ENCODE results near the gene LRRC28. TPM values are rescaled to one million over a fixed set of nuclear protein-coding genes. Genes with fewer than 3 reads are reported as not detected.
"Not testable (repeated sequence)": the region's sequence is repeated elsewhere in the genome, so short reads cannot be mapped to it uniquely, and the experiment has no call there.

The LRRC28 gene
- total RNA-seq, 1 experiment from 2014 or later, result 21.4 TPM

GRCh38 chr15:99232740-99233139 is 18.5 kb upstream of the LRRC28 start:
- intact Hi-C loops (cut with micrococcal nuclease), result no loop called here
- Histone ChIP-seq H3K36me3 (ENCODE audit: control insufficient read depth in 1 of 2, insufficient read depth in 2 of 2, low read length in 2 of 2) (no peaks in the 10 kb centered on the region), H3K4me1 (ENCODE audit: control insufficient read depth in 1 of 2, insufficient read depth in 2 of 2, low read length in 2 of 2) (no peaks in the 10 kb centered on the region), H3K9me2 (ENCODE audit: insufficient read depth) (no peaks in the 10 kb centered on the region), H3K79me2 (ENCODE audit: insufficient read depth, low read length) (no peaks in the 10 kb centered on the region), H3K9ac (ENCODE audit: low read length) (no peak overlapping the region), H3K27ac (ENCODE audit: low read depth, low read length) (no peak overlapping the region), H2AFZ (ENCODE audit: low read depth, low read length, poor library complexity, severe bottlenecking) (no peak overlapping the region), H3K4me3 (replicated peaks in 1 of 2; ENCODE audit: low read depth in 1 of 2, low read length in 2 of 2) (no peak overlapping the region), H4K20me1 (ENCODE audit: insufficient read depth) (no peaks in the 10 kb centered on the region), H3K4me2 (ENCODE audit: low read length) (no peak overlapping the region), H3K9me3 (ENCODE audit: control insufficient read depth in 1 of 2, insufficient read depth in 1 of 2, low read depth in 1 of 2, low read length in 2 of 2) (no peaks in the 10 kb centered on the region), H3K27me3 (ENCODE audit: insufficient read depth, low read length) (no peaks in the 10 kb centered on the region)
- ChIA-PET POLR2A (no interaction called here), RAD21 (ENCODE audit: low non-redundant PET in 1 of 2, low total read pairs in 2 of 2, uncharacterized antibody in 2 of 2, unreplicated experiment in 2 of 2) (no interaction called here), CTCF (no interaction called here)
- ATAC-seq, result no peak
- no TSS peak for BruUV-seq (replicated peaks)
- DNase-seq (ENCODE audit: low read depth, low spot score), result no peak
- TF ChIP-seq YY1 (IDR thresholded peaks at IDR 0.05; ENCODE audit: extremely low read depth, insufficient replicate concordance, low read depth, low read length), result no peak
- no peak for TF ChIP-seq EGR1 (IDR thresholded peaks at IDR 0.05; ENCODE audit: low read depth)
- no peak for TF ChIP-seq ZBTB33 (IDR thresholded peaks at IDR 0.05; ENCODE audit: extremely low read depth, insufficient replicate concordance, low read length)
- no peak for TF ChIP-seq SP1 (IDR thresholded peaks at IDR 0.05; ENCODE audit: low read depth)
- TF ChIP-seq CBX3 (IDR thresholded peaks at IDR 0.05; ENCODE audit: low read depth), result no peak
- no peak for TF ChIP-seq SIN3A (IDR thresholded peaks at IDR 0.05; ENCODE audit: low read depth)
- no peak for TF ChIP-seq SRF (IDR thresholded peaks at IDR 0.05; ENCODE audit: low read depth)
- no peak for TF ChIP-seq ZFX (IDR thresholded peaks at IDR 0.05)
- no peak for TF ChIP-seq RAD21 (IDR thresholded peaks at IDR 0.05; ENCODE audit: low read depth)
- no peak for TF ChIP-seq CTCF (IDR thresholded peaks at IDR 0.05 in 2 of 3, conservative IDR thresholded peaks at IDR 0.05 in 1 of 3; ENCODE audit: borderline replicate concordance in 1 of 3, insufficient read depth in 1 of 3, low read depth in 2 of 3, low read length in 2 of 3)
- no peak for TF ChIP-seq POLR2AphosphoS5 (IDR thresholded peaks at IDR 0.05; ENCODE audit: low read depth, low read length)
- no peak for TF ChIP-seq ATF3 (IDR thresholded peaks at IDR 0.05)

- H3K79me2 ChIP-seq (ENCODE audit: insufficient read depth, low read length); H4K20me1 ChIP-seq (ENCODE audit: insufficient read depth); H3K4me2 ChIP-seq (ENCODE audit: low read length); H3K27ac ChIP-seq (ENCODE audit: low read depth, low read length); H2AFZ ChIP-seq (ENCODE audit: low read depth, low read length, poor library complexity, severe bottlenecking); BruUV-seq (replicated peaks); POLR2A ChIA-PET; H3K4me1 ChIP-seq (ENCODE audit: control insufficient read depth in 1 of 2, insufficient read depth in 2 of 2, low read length in 2 of 2); H3K9me3 ChIP-seq (ENCODE audit: control insufficient read depth in 1 of 2, insufficient read depth in 1 of 2, low read depth in 1 of 2, low read length in 2 of 2); H3K27me3 ChIP-seq (ENCODE audit: insufficient read depth, low read length); H3K9ac ChIP-seq (ENCODE audit: low read length); DNase-seq (ENCODE audit: low read depth, low spot score); H3K4me3 ChIP-seq (replicated peaks in 1 of 2; ENCODE audit: low read depth in 1 of 2, low read length in 2 of 2); H3K36me3 ChIP-seq (ENCODE audit: control insufficient read depth in 1 of 2, insufficient read depth in 2 of 2, low read length in 2 of 2); intact Hi-C loops (cut with micrococcal nuclease); H3K9me2 ChIP-seq (ENCODE audit: insufficient read depth); CTCF ChIA-PET; ATAC-seq; RAD21 ChIA-PET (ENCODE audit: low non-redundant PET in 1 of 2, low total read pairs in 2 of 2, uncharacterized antibody in 2 of 2, unreplicated experiment in 2 of 2): not testable (repeated sequence)
Measured at GRCh38 chr15:99234160-99234559, 17.1 kb upstream of the LRRC28 start.

Measured in HCT116 (cell line).